ENCODE data around the gene ADCY5.

DNA sequence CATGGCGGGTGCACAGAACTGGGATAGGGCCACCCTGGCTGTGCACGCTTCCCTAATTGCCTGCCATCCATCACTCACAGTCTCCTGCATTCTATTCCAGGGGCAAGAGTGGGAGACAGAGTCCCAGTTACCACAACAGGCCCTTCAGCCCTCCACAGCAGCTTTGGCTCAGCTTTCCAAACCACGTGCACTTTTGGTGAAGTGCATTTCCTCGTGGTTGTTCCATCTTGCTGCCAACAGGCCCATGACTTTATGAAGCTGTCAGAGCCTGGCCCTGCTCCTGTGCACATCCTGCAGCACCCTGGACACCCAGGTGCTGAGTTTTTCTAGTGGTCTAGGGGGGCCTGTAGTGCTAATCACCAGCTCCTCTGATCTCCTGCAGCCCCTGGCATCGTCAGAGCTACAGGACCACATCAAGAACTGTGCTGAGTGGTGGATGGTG, 110.2 kb downstream of the ADCY5 start:
- TF ChIP-seq JUN (IDR thresholded peaks at IDR 0.05) (no peak), CEBPB (IDR thresholded peaks at IDR 0.05) (no peak), EP300 (IDR thresholded peaks at IDR 0.05) (no peak), ZFP36 (IDR thresholded peaks at IDR 0.05; ENCODE audit: borderline replicate concordance, partially characterized antibody) (no peak), CBX2 (IDR thresholded peaks at IDR 0.05; ENCODE audit: borderline replicate concordance, low read depth) (no peak), RAD21 (conservative IDR thresholded peaks at IDR 0.05 in 1 of 2, IDR thresholded peaks at IDR 0.05 in 1 of 2) (no peak), BHLHE40 (IDR thresholded peaks at IDR 0.05; ENCODE audit: low read depth, low read length) (no peak), TFCP2L1 (CRISPR knock-in tag; IDR thresholded peaks at IDR 0.05) (no peak), KDM1A (IDR thresholded peaks at IDR 0.05; ENCODE audit: low read depth) (no peak), POLR2AphosphoS2 (conservative IDR thresholded peaks at IDR 0.05; ENCODE audit: low read length) (no peak)
- TF ChIP-seq, protein P1, sequence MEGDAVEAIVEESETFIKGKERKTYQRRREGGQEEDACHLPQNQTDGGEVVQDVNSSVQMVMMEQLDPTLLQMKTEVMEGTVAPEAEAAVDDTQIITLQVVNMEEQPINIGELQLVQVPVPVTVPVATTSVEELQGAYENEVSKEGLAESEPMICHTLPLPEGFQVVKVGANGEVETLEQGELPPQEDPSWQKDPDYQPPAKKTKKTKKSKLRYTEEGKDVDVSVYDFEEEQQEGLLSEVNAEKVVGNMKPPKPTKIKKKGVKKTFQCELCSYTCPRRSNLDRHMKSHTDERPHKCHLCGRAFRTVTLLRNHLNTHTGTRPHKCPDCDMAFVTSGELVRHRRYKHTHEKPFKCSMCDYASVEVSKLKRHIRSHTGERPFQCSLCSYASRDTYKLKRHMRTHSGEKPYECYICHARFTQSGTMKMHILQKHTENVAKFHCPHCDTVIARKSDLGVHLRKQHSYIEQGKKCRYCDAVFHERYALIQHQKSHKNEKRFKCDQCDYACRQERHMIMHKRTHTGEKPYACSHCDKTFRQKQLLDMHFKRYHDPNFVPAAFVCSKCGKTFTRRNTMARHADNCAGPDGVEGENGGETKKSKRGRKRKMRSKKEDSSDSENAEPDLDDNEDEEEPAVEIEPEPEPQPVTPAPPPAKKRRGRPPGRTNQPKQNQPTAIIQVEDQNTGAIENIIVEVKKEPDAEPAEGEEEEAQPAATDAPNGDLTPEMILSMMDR (IDR thresholded peaks at IDR 0.05): no peak

All from A549 (cell line).